Peyer's patch (tissue), 4 donors: ENCODE measurements around the gene ARHGAP28. TPM values are rescaled to one million over a fixed set of nuclear protein-coding genes. Genes with fewer than 3 reads are reported as not detected.

ENCODE experiments used
- DNase-seq, 3 donors: peaks; one replicate each; pipeline ENCODE4 v3.0.0-alpha.2; 2017 to 2019
- H3K27ac ChIP-seq, 4 donors: fragments of 200-600 bp; sonication (generic); one replicate each; pipeline ENCODE4 v1.5.1; 2016 to 2019
- H3K27me3 ChIP-seq, 2 donors: fragments of 200-600 bp; sonication (generic); one replicate each; pipeline ENCODE4 v1.5.1; 2019
- H3K36me3 ChIP-seq, 3 donors: fragments of 200-600 bp; sonication (generic); one replicate each; pipeline ENCODE4 v1.5.1; 2016 to 2019
- H3K4me1 ChIP-seq, 4 donors: fragments of 200-600 bp; sonication (generic); one replicate each; pipeline ENCODE4 v1.5.1; 2016 to 2019
- H3K4me3 ChIP-seq, 4 donors: fragments of 200-600 bp; sonication (generic); 1 replicate in 3 of 4; 2 replicates in 1 of 4; pipeline ENCODE4 v1.5.1; 2016 to 2019; ENCODE audit warnings: mild to moderate bottlenecking in 1 of 4
- H3K9me3 ChIP-seq, 4 donors: fragments of 200-600 bp; sonication (generic); one replicate each; pipeline ENCODE4 v1.5.1; 2016 to 2019; ENCODE audit warnings: mild to moderate bottlenecking in 1 of 4
- CTCF ChIP-seq, 6 experiments: fragments of 450-650 bp in 4 of 6; fragments of 200-600 bp in 2 of 6; sonication (generic) in 1 of 6; IDR thresholded peaks; one replicate each; pipeline ENCODE4 v1.5.1; 2017 to 2019; ENCODE audit warnings: antibody characterized with exemption in 6 of 6, mild to moderate bottlenecking in 3 of 6, moderate library complexity in 1 of 6
- POLR2A ChIP-seq, 2 donors: fragments of 450-650 bp; IDR thresholded peaks; one replicate each; pipeline ENCODE4 v1.5.1; 2017; ENCODE audit warnings: antibody characterized with exemption in 2 of 2, mild to moderate bottlenecking in 2 of 2, moderate library complexity in 2 of 2
- total RNA-seq, 4 donors: library from RNA; depleted of rRNA; stranded (reverse); fragments of >200 nt; gene quantifications; one replicate each; pipeline ENCODE4 v1.1.0, GENCODE V29; 2016

ARHGAP28 gene
- total RNA-seq, 4 donors from 2014 or later = 1.0 to 35.5 (median 3.3) TPM

GRCh38 chr18:6807515-6808257, 78.2 kb downstream of the ARHGAP28 start:
- DNase-seq = no peak
- Histone ChIP-seq H3K36me3 (no peaks in the 10 kb centered on the region), H3K4me1 (no peaks in the 10 kb centered on the region), H3K27me3 (no peaks in the 10 kb centered on the region), H3K4me3 (no peak overlapping the region), H3K27ac (no peak overlapping the region), H3K9me3 (peaks cover 0 to 4% (median 1%) of the 10 kb centered on the region in 4 donors)
- no peak for TF ChIP-seq POLR2A (IDR thresholded peaks at IDR 0.05)

- TF ChIP-seq CTCF (IDR thresholded peaks at IDR 0.05) = no peak
- no peak for TF ChIP-seq POLR2A (IDR thresholded peaks at IDR 0.05)
- Histone ChIP-seq H3K36me3 (no peaks in the 10 kb centered on the region), H3K4me1 (no peaks in the 10 kb centered on the region), H3K4me3 (no peak overlapping the region), H3K27ac (no peak overlapping the region), H3K9me3 (no peaks in the 10 kb centered on the region), H3K27me3 (no peaks in the 10 kb centered on the region)
- DNase-seq = no peak
Observed at GRCh38 chr18:6810191-6810590, 80.7 kb downstream of the ARHGAP28 start.

- H3K9me3 ChIP-seq = no peaks in the 10 kb centered on the region
- DNase-seq = no peak
- H3K36me3 ChIP-seq = no peaks in the 10 kb centered on the region
Observed at GRCh38 chr18:6811816-6812215, 82.3 kb downstream of the ARHGAP28 start.

GRCh38 chr18:6814882-6815425, 85.4 kb downstream of the ARHGAP28 start:
- no peaks in the 10 kb centered on the region for H3K4me1 ChIP-seq
- no peaks in the 10 kb centered on the region for H3K36me3 ChIP-seq
- H3K27ac ChIP-seq = no peak overlapping the region
- no peak overlapping the region for H3K4me3 ChIP-seq
- H3K27me3 ChIP-seq = no peaks in the 10 kb centered on the region
- no peak for DNase-seq
- TF ChIP-seq POLR2A (IDR thresholded peaks at IDR 0.05) = no peak
- TF ChIP-seq CTCF (IDR thresholded peaks at IDR 0.05) = no peak
- no peaks in the 10 kb centered on the region for H3K9me3 ChIP-seq

More at GRCh38 chr18:6811816-6812215, 82.3 kb downstream of the ARHGAP28 start:
- H3K27ac ChIP-seq = no peak overlapping the region
- TF ChIP-seq POLR2A (IDR thresholded peaks at IDR 0.05) = no peak
- TF ChIP-seq CTCF (IDR thresholded peaks at IDR 0.05) = no peak
- no peaks in the 10 kb centered on the region for H3K27me3 ChIP-seq
- H3K4me3 ChIP-seq = no peak overlapping the region
- no peaks in the 10 kb centered on the region for H3K4me1 ChIP-seq

GRCh38 chr18:6816154-6816553, 86.6 kb downstream of the ARHGAP28 start:
- no peaks in the 10 kb centered on the region for H3K27me3 ChIP-seq
- no peaks in the 10 kb centered on the region for H3K4me1 ChIP-seq
- no peak overlapping the region for H3K4me3 ChIP-seq
- H3K27ac ChIP-seq = peak overlapping the region in 1 of 4 donors; percentile 15
- H3K9me3 ChIP-seq = no peaks in the 10 kb centered on the region
- no peaks in the 10 kb centered on the region for H3K36me3 ChIP-seq
- no peak for DNase-seq
- TF ChIP-seq POLR2A (IDR thresholded peaks at IDR 0.05) = no peak
- TF ChIP-seq CTCF (IDR thresholded peaks at IDR 0.05) = no peak

GRCh38 chr18:6819332-6819731, 89.8 kb downstream of the ARHGAP28 start:
- no peaks in the 10 kb centered on the region for H3K4me1 ChIP-seq
- H3K27me3 ChIP-seq = no peaks in the 10 kb centered on the region
- H3K9me3 ChIP-seq = no peaks in the 10 kb centered on the region
- no peaks in the 10 kb centered on the region for H3K36me3 ChIP-seq
- no peak overlapping the region for H3K4me3 ChIP-seq
- DNase-seq = no peak
- TF ChIP-seq CTCF (IDR thresholded peaks at IDR 0.05) = no peak
- no peak for TF ChIP-seq POLR2A (IDR thresholded peaks at IDR 0.05)
- peak overlapping the region in 1 of 4 donors; percentile 26 for H3K27ac ChIP-seq
